Measurements from ENCODE around the gene HTR2A. TPM values are rescaled to one million over a fixed set of nuclear protein-coding genes. Genes with fewer than 3 reads are reported as not detected.
A peak's percentile ranks its signal among the peaks of the same experiment; 100 is the strongest.

HTR2A gene
- polyA plus RNA-seq, 1 donor (not counting 4 experiments of a cell fraction or from before 2014, with no cell fraction given), result not detected

DNA sequence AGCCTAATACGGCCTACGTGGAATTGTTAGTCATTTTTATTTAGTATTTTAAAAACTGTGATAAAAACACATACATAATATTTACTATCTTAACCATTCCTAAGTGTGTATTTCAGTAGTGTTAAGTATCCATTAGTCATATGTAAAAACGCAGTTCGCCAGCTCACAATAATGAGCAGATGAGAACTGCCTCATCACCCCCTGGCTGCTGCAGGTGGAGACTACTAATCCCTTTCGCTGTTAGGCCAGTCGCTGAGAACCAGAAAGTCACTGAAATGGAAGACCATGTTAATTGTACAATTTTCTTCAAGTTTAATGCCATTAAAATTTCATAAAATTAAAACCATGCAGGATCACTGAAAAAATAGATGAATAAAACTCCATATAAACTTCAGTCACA lies 101.5 kb downstream of the HTR2A start:
- DNase-seq (ENCODE audit: low read depth, low spot score) (no peak), FAIRE-seq (no peak)
- Histone ChIP-seq H4K20me1 (ENCODE audit: control insufficient read depth, extremely low read depth, insufficient read depth, low read length) (no peaks in the 10 kb centered on the region), H3K9me3 (ENCODE audit: control insufficient read depth, low read depth, low read length) (no peaks in the 10 kb centered on the region), H3K9ac (ENCODE audit: control insufficient read depth, extremely low read depth, insufficient read depth, low read length) (no peak overlapping the region), H3K79me2 (ENCODE audit: control insufficient read depth, insufficient read depth, low read length) (peaks cover 37% of the 10 kb centered on the region), H3K4me3 (ENCODE audit: control insufficient read depth in 2 of 3, extremely low read depth in 1 of 3, insufficient read depth in 2 of 3, low read depth in 1 of 3, low read length in 3 of 3) (peak overlapping the region in 1 of 3 experiments; percentile 27), H3K27ac (ENCODE audit: control insufficient read depth, insufficient read depth, low read length) (no peak overlapping the region), H3K36me3 (ENCODE audit: control insufficient read depth in 2 of 2, extremely low read depth in 1 of 2, insufficient read depth in 2 of 2, low read length in 2 of 2) (peaks cover 0 to 8% of the 10 kb centered on the region in 2 experiments), H3K9me1 (ENCODE audit: control insufficient read depth, extremely low read depth, insufficient read depth, low read length) (no peaks in the 10 kb centered on the region), H2AFZ (ENCODE audit: control insufficient read depth, low read length) (no peak overlapping the region), H3K27me3 (ENCODE audit: control insufficient read depth, extremely low read depth, insufficient read depth, low read length) (no peaks in the 10 kb centered on the region), H3K4me1 (ENCODE audit: control insufficient read depth, extremely low read depth, insufficient read depth, low read length) (peaks cover 21% of the 10 kb centered on the region), H3K4me2 (ENCODE audit: control insufficient read depth, extremely low read depth, insufficient read depth, low read depth, low read length) (peak overlapping the region; percentile 73)
- dilution Hi-C loops (cut with MboI; ENCODE audit: extremely low pct_ligation_motif_present, low sequenced_read_pairs), result no loop called here
- TF ChIP-seq, protein P1, sequence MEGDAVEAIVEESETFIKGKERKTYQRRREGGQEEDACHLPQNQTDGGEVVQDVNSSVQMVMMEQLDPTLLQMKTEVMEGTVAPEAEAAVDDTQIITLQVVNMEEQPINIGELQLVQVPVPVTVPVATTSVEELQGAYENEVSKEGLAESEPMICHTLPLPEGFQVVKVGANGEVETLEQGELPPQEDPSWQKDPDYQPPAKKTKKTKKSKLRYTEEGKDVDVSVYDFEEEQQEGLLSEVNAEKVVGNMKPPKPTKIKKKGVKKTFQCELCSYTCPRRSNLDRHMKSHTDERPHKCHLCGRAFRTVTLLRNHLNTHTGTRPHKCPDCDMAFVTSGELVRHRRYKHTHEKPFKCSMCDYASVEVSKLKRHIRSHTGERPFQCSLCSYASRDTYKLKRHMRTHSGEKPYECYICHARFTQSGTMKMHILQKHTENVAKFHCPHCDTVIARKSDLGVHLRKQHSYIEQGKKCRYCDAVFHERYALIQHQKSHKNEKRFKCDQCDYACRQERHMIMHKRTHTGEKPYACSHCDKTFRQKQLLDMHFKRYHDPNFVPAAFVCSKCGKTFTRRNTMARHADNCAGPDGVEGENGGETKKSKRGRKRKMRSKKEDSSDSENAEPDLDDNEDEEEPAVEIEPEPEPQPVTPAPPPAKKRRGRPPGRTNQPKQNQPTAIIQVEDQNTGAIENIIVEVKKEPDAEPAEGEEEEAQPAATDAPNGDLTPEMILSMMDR (optimal IDR thresholded peaks at IDR 0.05 in 1 of 3, IDR thresholded peaks at IDR 0.05 in 1 of 3, conservative IDR thresholded peaks at IDR 0.05 in 1 of 3; ENCODE audit: extremely low read depth in 1 of 3, insufficient read depth in 2 of 3, low read length in 3 of 3), result peak in 1 of 3 experiments; percentile 17
- no peak for TF ChIP-seq EZH2 (IDR thresholded peaks at IDR 0.05; ENCODE audit: low read length)

DNA sequence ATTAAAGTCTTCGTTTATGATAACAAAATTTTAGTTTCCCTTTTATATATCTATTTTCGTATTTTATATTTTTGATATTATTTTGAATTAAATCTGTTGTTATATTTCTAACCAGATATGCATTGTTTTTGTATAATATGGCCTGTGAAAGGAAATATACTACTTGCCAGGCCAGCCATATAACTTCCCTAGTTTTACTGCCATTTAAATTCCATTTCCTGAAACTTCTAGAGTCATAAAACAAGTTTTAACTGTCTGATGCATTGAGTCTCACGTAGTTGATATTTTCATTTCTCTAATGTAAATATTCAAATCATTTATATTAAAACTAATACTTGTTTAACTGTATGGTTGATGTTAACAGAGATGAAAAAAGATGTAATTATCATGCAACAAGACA lies 113.3 kb downstream of the HTR2A start:
- Histone ChIP-seq H3K4me2 (ENCODE audit: control insufficient read depth, extremely low read depth, insufficient read depth, low read depth, low read length) (no peak overlapping the region), H2AFZ (ENCODE audit: control insufficient read depth, low read length) (no peak overlapping the region), H3K27me3 (ENCODE audit: control insufficient read depth, extremely low read depth, insufficient read depth, low read length) (no peaks in the 10 kb centered on the region), H3K9me3 (ENCODE audit: control insufficient read depth, low read depth, low read length) (no peaks in the 10 kb centered on the region), H3K4me3 (ENCODE audit: control insufficient read depth in 2 of 3, extremely low read depth in 1 of 3, insufficient read depth in 2 of 3, low read depth in 1 of 3, low read length in 3 of 3) (no peak overlapping the region), H3K4me1 (ENCODE audit: control insufficient read depth, extremely low read depth, insufficient read depth, low read length) (no peaks in the 10 kb centered on the region), H3K79me2 (ENCODE audit: control insufficient read depth, insufficient read depth, low read length) (no peaks in the 10 kb centered on the region), H3K27ac (ENCODE audit: control insufficient read depth, insufficient read depth, low read length) (no peak overlapping the region), H4K20me1 (ENCODE audit: control insufficient read depth, extremely low read depth, insufficient read depth, low read length) (no peaks in the 10 kb centered on the region), H3K36me3 (ENCODE audit: control insufficient read depth in 2 of 2, extremely low read depth in 1 of 2, insufficient read depth in 2 of 2, low read length in 2 of 2) (peaks cover 3 to 7% of the 10 kb centered on the region in 2 experiments), H3K9me1 (ENCODE audit: control insufficient read depth, extremely low read depth, insufficient read depth, low read length) (no peaks in the 10 kb centered on the region), H3K9ac (ENCODE audit: control insufficient read depth, extremely low read depth, insufficient read depth, low read length) (no peak overlapping the region)
- TF ChIP-seq EZH2 (IDR thresholded peaks at IDR 0.05; ENCODE audit: low read length), result no peak
- TF ChIP-seq, protein P1 (optimal IDR thresholded peaks at IDR 0.05 in 1 of 3, IDR thresholded peaks at IDR 0.05 in 1 of 3, conservative IDR thresholded peaks at IDR 0.05 in 1 of 3; ENCODE audit: extremely low read depth in 1 of 3, insufficient read depth in 2 of 3, low read length in 3 of 3), result no peak
- dilution Hi-C loops (cut with MboI; ENCODE audit: extremely low pct_ligation_motif_present, low sequenced_read_pairs), result no loop called here
- FAIRE-seq (no peak), DNase-seq (ENCODE audit: low read depth, low spot score) (no peak)
